Hepatocyte (in vitro differentiated cells): Measurements from ENCODE around the gene FLYWCH2.

Experiments
- EZH2 ChIP-seq: fragments of 200-600 bp; sonication (generic); IDR thresholded peaks from 2 replicates; pipeline ENCODE4 v1.6.1; 2016; ENCODE audit warnings: antibody characterized with exemption, mild to moderate bottlenecking, borderline replicate concordance
- EZH2phosphoT487 ChIP-seq: fragments of 200-600 bp; sonication (generic); IDR thresholded peaks from one replicate; pipeline ENCODE4 v1.6.1; 2018; ENCODE audit warnings: antibody characterized with exemption, mild to moderate bottlenecking, low read depth, moderate library complexity; ENCODE audit not compliant: unreplicated experiment, severe bottlenecking
- TF ChIP-seq, protein P1 (sequence below): fragments of 200-600 bp; sonication (generic); IDR thresholded peaks from 2 replicates; pipeline ENCODE4 v1.5.1; 2016; ENCODE audit warnings: antibody characterized with exemption, mild to moderate bottlenecking; ENCODE audit not compliant: poor library complexity

DNA sequence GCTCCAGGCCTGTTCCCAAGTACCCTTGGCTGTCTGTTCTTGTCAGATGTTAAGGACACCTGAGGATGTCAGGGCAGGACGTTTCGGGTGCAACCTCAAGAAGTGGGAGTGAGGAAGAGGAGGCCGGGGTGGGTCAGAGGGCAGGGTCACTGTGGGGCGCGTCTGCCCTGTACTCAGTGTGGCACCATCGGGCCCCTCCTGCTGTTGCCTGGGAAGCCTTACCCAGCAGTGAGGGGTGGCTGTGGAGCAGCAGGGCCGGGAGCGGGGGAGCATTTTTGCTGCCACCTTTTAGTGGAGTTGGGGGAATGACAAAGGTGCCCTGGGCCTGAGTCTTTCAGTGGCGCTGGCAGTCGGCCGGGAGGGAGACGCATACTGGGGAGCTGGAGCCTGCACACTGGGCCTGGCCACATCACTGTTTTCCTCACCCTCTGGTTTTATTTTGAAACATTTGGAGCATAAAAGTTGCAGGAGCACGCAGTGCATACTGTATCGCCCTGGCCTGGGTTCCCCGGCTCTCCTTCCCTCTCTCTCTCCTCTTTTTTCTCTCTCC lies 17.6 kb downstream of the FLYWCH2 start:
- TF ChIP-seq, protein P1, sequence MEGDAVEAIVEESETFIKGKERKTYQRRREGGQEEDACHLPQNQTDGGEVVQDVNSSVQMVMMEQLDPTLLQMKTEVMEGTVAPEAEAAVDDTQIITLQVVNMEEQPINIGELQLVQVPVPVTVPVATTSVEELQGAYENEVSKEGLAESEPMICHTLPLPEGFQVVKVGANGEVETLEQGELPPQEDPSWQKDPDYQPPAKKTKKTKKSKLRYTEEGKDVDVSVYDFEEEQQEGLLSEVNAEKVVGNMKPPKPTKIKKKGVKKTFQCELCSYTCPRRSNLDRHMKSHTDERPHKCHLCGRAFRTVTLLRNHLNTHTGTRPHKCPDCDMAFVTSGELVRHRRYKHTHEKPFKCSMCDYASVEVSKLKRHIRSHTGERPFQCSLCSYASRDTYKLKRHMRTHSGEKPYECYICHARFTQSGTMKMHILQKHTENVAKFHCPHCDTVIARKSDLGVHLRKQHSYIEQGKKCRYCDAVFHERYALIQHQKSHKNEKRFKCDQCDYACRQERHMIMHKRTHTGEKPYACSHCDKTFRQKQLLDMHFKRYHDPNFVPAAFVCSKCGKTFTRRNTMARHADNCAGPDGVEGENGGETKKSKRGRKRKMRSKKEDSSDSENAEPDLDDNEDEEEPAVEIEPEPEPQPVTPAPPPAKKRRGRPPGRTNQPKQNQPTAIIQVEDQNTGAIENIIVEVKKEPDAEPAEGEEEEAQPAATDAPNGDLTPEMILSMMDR, result no peak
- TF ChIP-seq EZH2 (no peak), EZH2phosphoT487 (no peak)
